ENCODE results near the gene SMAGP. TPM values are rescaled to one million over a fixed set of nuclear protein-coding genes. Genes with fewer than 3 reads are reported as not detected.
"Not testable (repeated sequence)": the region's sequence is repeated elsewhere in the genome, so short reads cannot be mapped to it uniquely, and the experiment has no call there.

The SMAGP gene
- total RNA-seq: 1 to 10 TPM; 4.3 to 4.7 TPM

GRCh38 chr12:51270067-51270950, at the start of gene SMAGP:
TSS of gene SMAGP (minus strand) at chr12:51270415. CDS start at chr12:51269278, 1,137 bp downstream.
- H3K4me3 Mint-ChIP-seq: peak within 1 kb of the TSS; percentile 85
- ChIA-PET POLR2A (interaction anchor here (0.6 to 0.9 kb wide), 2 partner anchors 31 to 52 kb away, joined by 3 to 4 read pairs; partner anchors contain the start of gene DAZAP2), CTCF (interaction anchor here (0.8 to 4.2 kb wide), 10 partner anchors 9 to 223 kb away, joined by 3 to 66 read pairs (median 5); no protein-coding TSS in a partner anchor)
- H3K9me3 Mint-ChIP-seq (ENCODE audit: insufficient read depth): no peaks in the 10 kb centered on the region
- H3K4me1 Mint-ChIP-seq (ENCODE audit: low read depth): peaks cover 28% of the 10 kb centered on the region
- no peaks in the 10 kb centered on the region for H3K36me3 Mint-ChIP-seq (ENCODE audit: low read depth)
- H3K27me3 Mint-ChIP-seq (ENCODE audit: low read depth): peaks cover 17% of the 10 kb centered on the region
- ATAC-seq: peak; percentile 79
- peak; percentile 61 for DNase-seq
- peak within 1 kb of the TSS; percentile 67 for H3K27ac Mint-ChIP-seq

- no peaks in the 10 kb centered on the region for H3K9me3 Mint-ChIP-seq (ENCODE audit: insufficient read depth)
- H3K27me3 Mint-ChIP-seq (ENCODE audit: low read depth): no peaks in the 10 kb centered on the region
- ChIA-PET CTCF (interaction anchor here (0.9 to 8.3 kb wide), 5 partner anchors 9 to 50 kb away, joined by 3 to 86 read pairs (median 3); no protein-coding TSS in a partner anchor), POLR2A (interaction anchor here (0.9 to 2.6 kb wide), 4 partner anchors 14 to 80 kb away, joined by 3 to 13 read pairs (median 6); partner anchors contain the start of gene DAZAP2)
- H3K4me1 Mint-ChIP-seq (ENCODE audit: low read depth): peaks cover 56% of the 10 kb centered on the region
- H3K27ac Mint-ChIP-seq: peak overlapping the region; percentile 89
- H3K4me3 Mint-ChIP-seq: peak overlapping the region; percentile 99
- H3K36me3 Mint-ChIP-seq (ENCODE audit: low read depth): peaks cover 65% of the 10 kb centered on the region
- ATAC-seq (peak; percentile 70), DNase-seq (peak; percentile 67)
Measured at GRCh38 chr12:51318846-51319599, 48.8 kb upstream of the SMAGP start.

- POLR2A ChIA-PET: interaction anchor here (0.9 to 2.6 kb wide), 4 partner anchors 13 to 79 kb away, joined by 3 to 13 read pairs (median 6); partner anchors contain the start of gene DAZAP2
- H3K4me3 Mint-ChIP-seq: peak overlapping the region; percentile 99
- peaks cover 57% of the 10 kb centered on the region for H3K4me1 Mint-ChIP-seq (ENCODE audit: low read depth)
- DNase-seq; H3K27me3 Mint-ChIP-seq (ENCODE audit: low read depth); H3K9me3 Mint-ChIP-seq (ENCODE audit: insufficient read depth); ATAC-seq: not testable (repeated sequence)
- peak overlapping the region; percentile 89 for H3K27ac Mint-ChIP-seq
- peaks cover 65% of the 10 kb centered on the region for H3K36me3 Mint-ChIP-seq (ENCODE audit: low read depth)
- CTCF ChIA-PET: interaction anchor here (0.8 to 8.3 kb wide), 5 partner anchors 9 to 51 kb away, joined by 3 to 86 read pairs (median 3); no protein-coding TSS in a partner anchor
Measured at GRCh38 chr12:51318057-51318806, 48.0 kb upstream of the SMAGP start.

- no peak overlapping the region for H3K4me3 Mint-ChIP-seq
- CTCF ChIA-PET: interaction anchor here (1.8 kb wide), 1 partner anchor 59 kb away, joined by 5 read pairs; no protein-coding TSS in a partner anchor
- no peak for DNase-seq
- peaks cover 14% of the 10 kb centered on the region for H3K4me1 Mint-ChIP-seq (ENCODE audit: low read depth)
- H3K27ac Mint-ChIP-seq: no peak overlapping the region
- no peaks in the 10 kb centered on the region for H3K9me3 Mint-ChIP-seq (ENCODE audit: insufficient read depth)
- ATAC-seq: no peak
- no peaks in the 10 kb centered on the region for H3K27me3 Mint-ChIP-seq (ENCODE audit: low read depth)
- peaks cover 61% of the 10 kb centered on the region for H3K36me3 Mint-ChIP-seq (ENCODE audit: low read depth)
- POLR2A ChIA-PET: interaction anchor here (0.6 kb wide), 1 partner anchor 198 kb away, joined by 3 read pairs; no protein-coding TSS in a partner anchor
Measured at GRCh38 chr12:51311389-51311788, 41.2 kb upstream of the SMAGP start.

- CTCF ChIA-PET: interaction anchor here (0.8 to 3.1 kb wide), 3 partner anchors 14 to 90 kb away, joined by 3 to 16 read pairs (median 3); partner anchors contain the start of gene POU6F1
- Mint-ChIP-seq H3K9me3 (ENCODE audit: insufficient read depth) (no peaks in the 10 kb centered on the region), H3K27me3 (ENCODE audit: low read depth) (no peaks in the 10 kb centered on the region), H3K4me1 (ENCODE audit: low read depth) (peaks cover 10% of the 10 kb centered on the region), H3K36me3 (ENCODE audit: low read depth) (peaks cover 63% of the 10 kb centered on the region), H3K27ac (peak overlapping the region; percentile 30), H3K4me3 (no peak overlapping the region)
- DNase-seq: no peak
- POLR2A ChIA-PET: no interaction called here
- no peak for ATAC-seq
Measured at GRCh38 chr12:51307655-51308593, 37.7 kb upstream of the SMAGP start.

GRCh38 chr12:51306507-51306906, 36.3 kb upstream of the SMAGP start:
- no peak for DNase-seq
- ChIA-PET POLR2A (no interaction called here), CTCF (interaction anchor here (1.0 to 3.1 kb wide), 2 partner anchors 35 to 68 kb away, joined by 3 to 16 read pairs; partner anchors contain the start of gene DAZAP2)
- Mint-ChIP-seq H3K9me3 (ENCODE audit: insufficient read depth) (no peaks in the 10 kb centered on the region), H3K4me3 (no peak overlapping the region), H3K27me3 (ENCODE audit: low read depth) (no peaks in the 10 kb centered on the region), H3K36me3 (ENCODE audit: low read depth) (peaks cover 66% of the 10 kb centered on the region), H3K4me1 (ENCODE audit: low read depth) (peaks cover 5% of the 10 kb centered on the region), H3K27ac (no peak overlapping the region)
- no peak for ATAC-seq

GRCh38 chr12:51300768-51301167, 30.6 kb upstream of the SMAGP start:
- POLR2A ChIA-PET: interaction anchor here (0.6 kb wide), 2 partner anchors 82 to 242 kb away, joined by 3 read pairs; no protein-coding TSS in a partner anchor
- not testable (repeated sequence) for H3K4me3 Mint-ChIP-seq; DNase-seq; H3K4me1 Mint-ChIP-seq (ENCODE audit: low read depth); H3K9me3 Mint-ChIP-seq (ENCODE audit: insufficient read depth); H3K27me3 Mint-ChIP-seq (ENCODE audit: low read depth); H3K27ac Mint-ChIP-seq; ATAC-seq
- H3K36me3 Mint-ChIP-seq (ENCODE audit: low read depth): peaks cover 59% of the 10 kb centered on the region
- CTCF ChIA-PET: interaction anchor here (4.8 kb wide), 1 partner anchor 40 kb away, joined by 18 read pairs; no protein-coding TSS in a partner anchor

GRCh38 chr12:51295651-51296050, 25.4 kb upstream of the SMAGP start:
- POLR2A ChIA-PET: no interaction called here

GRCh38 chr12:51294097-51294496, 23.9 kb upstream of the SMAGP start:
- H3K27ac Mint-ChIP-seq; ATAC-seq; DNase-seq; H3K4me1 Mint-ChIP-seq (ENCODE audit: low read depth); H3K9me3 Mint-ChIP-seq (ENCODE audit: insufficient read depth); H3K4me3 Mint-ChIP-seq; H3K27me3 Mint-ChIP-seq (ENCODE audit: low read depth); CTCF ChIA-PET: not testable (repeated sequence)
- peaks cover 48% of the 10 kb centered on the region for H3K36me3 Mint-ChIP-seq (ENCODE audit: low read depth)
- POLR2A ChIA-PET: interaction anchor here (1.0 kb wide), 1 partner anchor 55 kb away, joined by 3 read pairs; the partner anchor contains the start of gene DAZAP2

More at GRCh38 chr12:51295651-51296050, 25.4 kb upstream of the SMAGP start:
- DNase-seq: no peak
- Mint-ChIP-seq H3K4me3 (no peak overlapping the region), H3K27ac (no peak overlapping the region), H3K4me1 (ENCODE audit: low read depth) (peaks cover 3% of the 10 kb centered on the region), H3K36me3 (ENCODE audit: low read depth) (peaks cover 49% of the 10 kb centered on the region), H3K9me3 (ENCODE audit: insufficient read depth) (no peaks in the 10 kb centered on the region), H3K27me3 (ENCODE audit: low read depth) (no peaks in the 10 kb centered on the region)
- no peak for ATAC-seq
- CTCF ChIA-PET: no interaction called here

GRCh38 chr12:51293696-51294095, 23.5 kb upstream of the SMAGP start:
- no peak overlapping the region for H3K27ac Mint-ChIP-seq
- no peaks in the 10 kb centered on the region for H3K9me3 Mint-ChIP-seq (ENCODE audit: insufficient read depth)
- CTCF ChIA-PET: interaction anchor here (0.9 kb wide), 1 partner anchor 48 kb away, joined by 3 read pairs; no protein-coding TSS in a partner anchor
- H3K4me1 Mint-ChIP-seq (ENCODE audit: low read depth): peaks cover 3% of the 10 kb centered on the region
- POLR2A ChIA-PET: interaction anchor here (1.0 kb wide), 1 partner anchor 55 kb away, joined by 3 read pairs; the partner anchor contains the start of gene DAZAP2
- no peaks in the 10 kb centered on the region for H3K27me3 Mint-ChIP-seq (ENCODE audit: low read depth)
- no peak overlapping the region for H3K4me3 Mint-ChIP-seq
- H3K36me3 Mint-ChIP-seq (ENCODE audit: low read depth): peaks cover 49% of the 10 kb centered on the region
- no peak for DNase-seq
- no peak for ATAC-seq
